Type B pancreatic cell (in vitro differentiated cells): ENCODE measurements around the gene BRD1. TPM values are rescaled to one million over a fixed set of nuclear protein-coding genes. Genes with fewer than 3 reads are reported as not detected.
A peak's percentile ranks its signal among the peaks of the same experiment; 100 is the strongest.

Experiments
- DNase-seq: peaks from one replicate; pipeline ENCODE4 v3.0.0; 2021; ENCODE audit warnings: mixed read lengths; ENCODE audit not compliant: unreplicated experiment; ENCODE audit errors: extremely low spot score
- H3K27ac Mint-ChIP-seq: 2 replicates; pipeline ENCODE4 v1.8.0; 2021; ENCODE audit warnings: mild to moderate bottlenecking, mixed read lengths
- H3K27me3 Mint-ChIP-seq: 2 replicates; pipeline ENCODE4 v1.8.0; 2021; ENCODE audit warnings: mixed read lengths
- H3K36me3 Mint-ChIP-seq: 2 replicates; pipeline ENCODE4 v1.8.0; 2021; ENCODE audit warnings: mixed read lengths
- H3K4me1 Mint-ChIP-seq: one replicate; pipeline ENCODE4 v1.8.0; 2021; ENCODE audit warnings: mixed read lengths; ENCODE audit not compliant: unreplicated experiment
- H3K4me3 Mint-ChIP-seq: 2 replicates; pipeline ENCODE4 v1.8.0; 2021; ENCODE audit warnings: mild to moderate bottlenecking, mixed read lengths
- H3K9me3 Mint-ChIP-seq: 2 replicates; pipeline ENCODE4 v1.8.0; 2021; ENCODE audit warnings: mixed read lengths
- total RNA-seq: library from RNA; stranded (reverse); gene quantifications from 2 replicates; pipeline ENCODE4 v1.2.1, GENCODE V29; 2021; ENCODE audit warnings: low replicate concordance
- TF ChIP-seq, protein P1 (sequence below): fragments of 200-600 bp; sonication (generic); conservative IDR thresholded peaks from 2 replicates; pipeline ENCODE4 v1.5.0; 2021; ENCODE audit warnings: antibody characterized with exemption, mild to moderate bottlenecking

BRD1 gene
- total RNA-seq, 1 donor from 2014 or later = 53.0 TPM

DNA sequence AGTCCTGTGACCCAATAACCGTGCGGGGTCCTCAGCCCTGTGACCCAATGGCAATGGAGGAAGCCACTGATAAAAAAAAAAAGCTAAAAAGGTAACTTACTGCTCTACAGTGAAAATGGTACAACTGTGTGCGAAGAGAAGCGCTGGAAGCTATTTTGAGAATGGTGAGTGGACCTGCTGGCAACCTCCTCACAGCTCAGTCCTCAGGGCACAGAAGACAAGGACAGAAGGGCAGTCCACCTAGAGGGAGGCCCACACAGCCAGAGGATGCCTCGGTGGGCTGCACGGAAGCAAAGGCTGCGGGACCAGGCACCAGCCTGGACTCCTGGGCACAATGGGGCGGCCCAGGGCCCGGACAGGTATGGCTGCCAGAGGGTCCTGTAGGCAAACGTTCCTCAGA, 35.6 kb downstream of the BRD1 start:
- peaks cover 20% of the 10 kb centered on the region for H3K36me3 Mint-ChIP-seq
- TF ChIP-seq, protein P1, sequence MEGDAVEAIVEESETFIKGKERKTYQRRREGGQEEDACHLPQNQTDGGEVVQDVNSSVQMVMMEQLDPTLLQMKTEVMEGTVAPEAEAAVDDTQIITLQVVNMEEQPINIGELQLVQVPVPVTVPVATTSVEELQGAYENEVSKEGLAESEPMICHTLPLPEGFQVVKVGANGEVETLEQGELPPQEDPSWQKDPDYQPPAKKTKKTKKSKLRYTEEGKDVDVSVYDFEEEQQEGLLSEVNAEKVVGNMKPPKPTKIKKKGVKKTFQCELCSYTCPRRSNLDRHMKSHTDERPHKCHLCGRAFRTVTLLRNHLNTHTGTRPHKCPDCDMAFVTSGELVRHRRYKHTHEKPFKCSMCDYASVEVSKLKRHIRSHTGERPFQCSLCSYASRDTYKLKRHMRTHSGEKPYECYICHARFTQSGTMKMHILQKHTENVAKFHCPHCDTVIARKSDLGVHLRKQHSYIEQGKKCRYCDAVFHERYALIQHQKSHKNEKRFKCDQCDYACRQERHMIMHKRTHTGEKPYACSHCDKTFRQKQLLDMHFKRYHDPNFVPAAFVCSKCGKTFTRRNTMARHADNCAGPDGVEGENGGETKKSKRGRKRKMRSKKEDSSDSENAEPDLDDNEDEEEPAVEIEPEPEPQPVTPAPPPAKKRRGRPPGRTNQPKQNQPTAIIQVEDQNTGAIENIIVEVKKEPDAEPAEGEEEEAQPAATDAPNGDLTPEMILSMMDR = no peak

DNA sequence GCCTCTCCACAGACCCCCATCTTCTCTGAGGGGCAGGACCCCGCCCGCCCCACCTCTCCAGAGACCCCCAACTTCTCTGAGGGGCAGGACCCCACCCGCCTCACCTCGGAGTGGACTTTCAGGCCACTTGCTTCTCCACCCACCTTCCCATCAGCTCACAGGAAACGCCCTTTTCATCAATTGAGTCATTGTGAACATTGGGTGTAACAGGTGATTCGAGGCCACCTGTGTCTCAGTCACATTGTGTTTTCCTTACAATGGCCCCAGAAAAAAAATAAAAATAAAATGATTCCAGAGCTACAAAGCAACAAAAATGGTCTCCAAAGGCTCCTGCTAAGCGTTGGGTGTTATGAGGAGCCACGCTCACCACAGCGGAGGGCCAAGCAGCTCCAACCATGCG, 36.0 kb downstream of the BRD1 start:
- no peak overlapping the region for H3K4me3 Mint-ChIP-seq
- H3K27me3 Mint-ChIP-seq = no peaks in the 10 kb centered on the region
- no peak for DNase-seq
- H3K4me1 Mint-ChIP-seq = peaks cover 11% of the 10 kb centered on the region
- peak overlapping the region; percentile 66 for H3K27ac Mint-ChIP-seq
- H3K9me3 Mint-ChIP-seq = no peaks in the 10 kb centered on the region
- H3K36me3 Mint-ChIP-seq = peaks cover 20% of the 10 kb centered on the region
- TF ChIP-seq, protein P1 = no peak

More for the DNA sequence above, 35.6 kb downstream of the BRD1 start:
- H3K4me1 Mint-ChIP-seq = peaks cover 11% of the 10 kb centered on the region
- no peaks in the 10 kb centered on the region for H3K9me3 Mint-ChIP-seq
- no peaks in the 10 kb centered on the region for H3K27me3 Mint-ChIP-seq
- H3K27ac Mint-ChIP-seq = no peak overlapping the region
- H3K4me3 Mint-ChIP-seq = no peak overlapping the region
- DNase-seq = no peak

DNA sequence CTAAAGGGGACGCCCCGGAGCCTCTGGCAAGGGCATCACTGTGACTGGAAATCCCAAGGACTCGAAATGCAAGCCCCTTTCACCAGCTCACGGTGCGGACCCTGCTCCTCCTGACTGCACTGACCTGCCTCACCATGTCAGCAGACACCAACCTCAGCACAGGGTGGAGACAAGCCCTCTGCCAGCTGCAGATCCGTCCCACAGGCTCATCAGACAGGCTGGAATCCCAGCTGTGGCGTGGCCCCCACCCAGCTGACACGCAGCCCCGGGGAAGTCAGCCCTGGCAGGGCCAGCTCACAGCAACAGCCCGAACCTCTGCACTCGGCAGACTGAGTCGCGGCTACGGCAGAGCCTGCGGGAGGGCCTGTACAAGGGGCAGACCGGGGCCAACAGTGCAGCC, 36.8 kb downstream of the BRD1 start:
- Mint-ChIP-seq H3K36me3 (peaks cover 24% of the 10 kb centered on the region), H3K27ac (no peak overlapping the region), H3K9me3 (no peaks in the 10 kb centered on the region)

DNA sequence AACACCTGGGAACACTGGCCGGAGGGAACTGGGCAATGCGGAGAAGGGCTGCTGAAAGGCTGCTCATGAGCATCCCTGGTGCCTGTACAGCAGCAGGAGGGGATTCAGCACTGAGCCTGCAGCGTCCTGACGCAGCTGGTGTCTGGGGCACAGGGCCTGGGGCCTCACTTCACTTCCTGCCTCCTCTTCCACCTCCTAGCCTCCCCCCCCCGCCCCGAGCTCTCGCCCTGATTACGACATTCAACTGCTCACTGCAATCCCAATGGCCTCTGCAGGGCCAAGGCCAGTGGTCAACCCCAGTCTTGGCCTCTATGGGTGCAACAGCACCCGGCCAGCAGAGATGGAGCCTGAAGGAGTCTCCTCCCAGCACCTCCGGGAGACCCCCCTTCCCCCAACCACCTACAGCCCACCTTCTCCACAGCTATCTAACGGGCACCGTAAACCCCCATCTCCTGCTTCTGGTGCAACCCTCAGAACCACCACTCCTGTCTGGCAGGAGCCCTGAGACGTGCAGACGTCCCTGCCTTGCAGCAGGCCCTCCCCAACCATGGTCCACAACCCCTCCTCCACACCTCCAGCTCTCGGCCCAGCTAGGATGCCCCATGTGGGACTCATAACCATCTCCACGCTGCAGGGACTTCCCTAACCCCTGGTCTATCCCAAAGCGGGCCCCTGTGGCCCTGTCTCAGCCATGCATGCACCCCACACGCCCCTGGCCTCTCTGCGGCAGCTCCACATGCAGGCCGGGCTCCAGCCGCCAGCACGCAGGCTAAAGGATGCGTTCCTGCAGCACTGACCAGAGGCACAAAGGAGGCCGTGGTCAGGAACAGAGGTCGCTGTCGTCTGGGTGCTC, 38.2 kb downstream of the BRD1 start:
- Mint-ChIP-seq H3K27ac (peak overlapping the region; percentile 39), H3K4me1 (peaks cover 11% of the 10 kb centered on the region), H3K4me3 (no peak overlapping the region), H3K9me3 (no peaks in the 10 kb centered on the region), H3K36me3 (peaks cover 15% of the 10 kb centered on the region), H3K27me3 (no peaks in the 10 kb centered on the region)
- DNase-seq = peak; percentile 59
- TF ChIP-seq, protein P1 = no peak

More for the DNA sequence above, 36.8 kb downstream of the BRD1 start:
- TF ChIP-seq, protein P1 = no peak
- Mint-ChIP-seq H3K4me1 (peaks cover 11% of the 10 kb centered on the region), H3K4me3 (no peak overlapping the region), H3K27me3 (no peaks in the 10 kb centered on the region)
- no peak for DNase-seq

DNA sequence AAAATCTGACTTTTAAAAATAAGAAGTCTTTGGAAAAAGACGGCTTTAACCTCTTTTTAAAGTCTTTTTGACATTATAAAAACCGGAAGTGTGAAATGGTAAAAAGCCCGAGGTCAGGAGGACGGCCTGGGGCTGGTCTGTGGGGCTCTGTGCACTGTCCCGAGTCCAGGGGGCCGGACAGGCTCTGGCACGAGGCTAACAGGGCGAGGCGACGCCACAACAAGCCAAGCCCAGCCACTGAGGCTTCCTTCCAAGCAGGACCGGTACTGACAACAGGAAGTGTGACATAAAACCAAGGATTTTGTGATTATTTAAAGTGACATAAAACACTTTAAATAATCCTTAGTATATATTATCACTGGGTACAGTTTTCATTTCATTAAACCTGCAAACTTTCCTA, 39.2 kb downstream of the BRD1 start:
- Mint-ChIP-seq H3K36me3 (peaks cover 14% of the 10 kb centered on the region), H3K27ac (no peak overlapping the region), H3K4me3 (no peak overlapping the region), H3K4me1 (peaks cover 11% of the 10 kb centered on the region), H3K27me3 (no peaks in the 10 kb centered on the region), H3K9me3 (no peaks in the 10 kb centered on the region)
- TF ChIP-seq, protein P1 = no peak
- DNase-seq = no peak
